ENCODE results near the gene TICAM1. TPM values are rescaled to one million over a fixed set of nuclear protein-coding genes. Genes with fewer than 3 reads are reported as not detected.

The TICAM1 gene
- total and polyA plus RNA-seq, 2 of the 13 experiments (the other 11 are each of a cell fraction or from before 2014, with no cell fraction given) = 0.33 to 0.95 TPM

DNA sequence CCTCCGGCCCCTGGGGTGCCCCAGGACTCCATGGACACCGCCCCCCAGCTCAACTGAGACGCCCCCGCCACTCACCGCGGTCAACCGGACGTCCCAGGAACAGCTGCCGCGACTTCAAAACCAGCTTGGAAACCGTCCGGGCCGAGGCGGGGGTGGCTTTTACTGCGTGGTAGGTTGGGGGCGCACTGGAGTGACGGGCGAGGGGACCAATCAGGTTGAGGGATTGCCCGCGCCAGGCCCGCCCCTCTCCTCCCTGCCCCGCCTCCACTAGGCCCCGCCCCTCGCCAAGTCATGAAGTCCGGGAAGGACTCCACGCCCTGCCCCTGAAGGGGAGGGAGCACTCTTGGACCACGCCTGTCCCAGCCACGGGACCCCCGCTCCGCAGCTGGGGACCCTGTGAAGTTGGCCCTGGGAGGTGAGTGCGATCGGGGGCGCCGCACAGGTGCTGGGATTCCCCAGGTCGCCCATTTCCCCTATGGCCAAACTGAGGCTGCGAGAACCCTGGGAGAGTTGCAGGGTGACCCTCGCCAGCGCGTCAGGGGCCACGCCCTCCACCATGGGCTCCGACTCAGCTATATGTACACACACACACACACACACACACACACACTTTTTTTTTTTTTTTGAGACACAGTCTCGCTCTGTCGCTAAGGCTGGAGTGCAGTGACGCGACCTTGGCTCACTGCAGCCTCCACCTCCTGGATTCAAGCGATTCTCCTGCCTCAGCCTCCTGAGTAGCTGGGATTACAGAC is 36.2 kb upstream of the TICAM1 start, which contains the start of gene PLIN3 (continued):
- TF ChIP-seq, protein P1, sequence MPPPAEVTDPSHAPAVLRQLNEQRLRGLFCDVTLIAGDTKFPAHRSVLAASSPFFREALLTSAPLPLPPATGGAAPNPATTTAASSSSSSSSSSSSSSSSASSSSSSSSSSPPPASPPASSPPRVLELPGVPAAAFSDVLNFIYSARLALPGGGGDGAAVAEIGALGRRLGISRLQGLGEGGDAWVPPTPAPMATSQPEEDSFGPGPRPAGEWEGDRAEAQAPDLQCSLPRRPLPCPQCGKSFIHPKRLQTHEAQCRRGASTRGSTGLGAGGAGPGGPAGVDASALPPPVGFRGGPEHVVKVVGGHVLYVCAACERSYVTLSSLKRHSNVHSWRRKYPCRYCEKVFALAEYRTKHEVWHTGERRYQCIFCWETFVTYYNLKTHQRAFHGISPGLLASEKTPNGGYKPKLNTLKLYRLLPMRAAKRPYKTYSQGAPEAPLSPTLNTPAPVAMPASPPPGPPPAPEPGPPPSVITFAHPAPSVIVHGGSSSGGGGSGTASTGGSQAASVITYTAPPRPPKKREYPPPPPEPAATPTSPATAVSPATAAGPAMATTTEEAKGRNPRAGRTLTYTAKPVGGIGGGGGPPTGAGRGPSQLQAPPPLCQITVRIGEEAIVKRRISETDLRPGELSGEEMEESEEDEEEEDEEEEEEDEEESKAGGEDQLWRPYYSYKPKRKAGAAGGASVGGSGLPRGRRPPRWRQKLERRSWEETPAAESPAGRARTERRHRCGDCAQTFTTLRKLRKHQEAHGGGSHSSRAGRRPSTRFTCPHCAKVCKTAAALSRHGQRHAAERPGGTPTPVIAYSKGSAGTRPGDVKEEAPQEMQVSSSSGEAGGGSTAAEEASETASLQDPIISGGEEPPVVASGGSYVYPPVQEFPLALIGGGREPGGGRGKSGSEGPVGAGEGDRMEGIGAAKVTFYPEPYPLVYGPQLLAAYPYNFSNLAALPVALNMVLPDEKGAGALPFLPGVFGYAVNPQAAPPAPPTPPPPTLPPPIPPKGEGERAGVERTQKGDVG (CRISPR knock-in tag; IDR thresholded peaks at IDR 0.05; ENCODE audit: borderline replicate concordance) = no peak
- TF ChIP-seq, protein P2, sequence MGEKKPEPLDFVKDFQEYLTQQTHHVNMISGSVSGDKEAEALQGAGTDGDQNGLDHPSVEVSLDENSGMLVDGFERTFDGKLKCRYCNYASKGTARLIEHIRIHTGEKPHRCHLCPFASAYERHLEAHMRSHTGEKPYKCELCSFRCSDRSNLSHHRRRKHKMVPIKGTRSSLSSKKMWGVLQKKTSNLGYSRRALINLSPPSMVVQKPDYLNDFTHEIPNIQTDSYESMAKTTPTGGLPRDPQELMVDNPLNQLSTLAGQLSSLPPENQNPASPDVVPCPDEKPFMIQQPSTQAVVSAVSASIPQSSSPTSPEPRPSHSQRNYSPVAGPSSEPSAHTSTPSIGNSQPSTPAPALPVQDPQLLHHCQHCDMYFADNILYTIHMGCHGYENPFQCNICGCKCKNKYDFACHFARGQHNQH (CRISPR knock-in tag; IDR thresholded peaks at IDR 0.05) = peak; percentile 57; the same call in 1 of the 2 replicates
- TF ChIP-seq SMARCC2 (IDR thresholded peaks at IDR 0.05) (no peak), ZNF720 (CRISPR knock-in tag; IDR thresholded peaks at IDR 0.05) (no peak), NFE2L2 (IDR thresholded peaks at IDR 0.05; ENCODE audit: low read length) (no peak), MAFG (CRISPR knock-in tag; IDR thresholded peaks at IDR 0.05) (no peak), EP300 (IDR thresholded peaks at IDR 0.05; ENCODE audit: low read depth in 2 of 2, low read length in 2 of 2) (no peak; a peak in 1 of 4 replicates), EP300 (CRISPR knock-in tag; IDR thresholded peaks at IDR 0.05; ENCODE audit: borderline replicate concordance) (no peak; the same call in 1 of the 2 replicates), ZNF12 (CRISPR knock-in tag; IDR thresholded peaks at IDR 0.05) (no peak), ZNF598 (CRISPR knock-in tag; IDR thresholded peaks at IDR 0.05; ENCODE audit: borderline replicate concordance) (0 out of 2 replicates have a peak, but pooled peaks have one; percentile 49), ZC3H4 (CRISPR knock-in tag; IDR thresholded peaks at IDR 0.05; ENCODE audit: borderline replicate concordance) (no peak), ZNF460 (CRISPR knock-in tag; IDR thresholded peaks at IDR 0.05; ENCODE audit: borderline replicate concordance) (no peak; the same call in 1 of the 2 replicates), NKX3-1 (CRISPR knock-in tag; IDR thresholded peaks at IDR 0.05) (no peak), ZNF337 (CRISPR knock-in tag; IDR thresholded peaks at IDR 0.05; ENCODE audit: borderline replicate concordance, low read depth) (0 out of 2 replicates have a peak, but pooled peaks have one; percentile 22), ZNF24 (IDR thresholded peaks at IDR 0.05) (no peak), HDAC6 (IDR thresholded peaks at IDR 0.05; ENCODE audit: low read depth, low read length) (no peak)
- TF ChIP-seq, protein P3, sequence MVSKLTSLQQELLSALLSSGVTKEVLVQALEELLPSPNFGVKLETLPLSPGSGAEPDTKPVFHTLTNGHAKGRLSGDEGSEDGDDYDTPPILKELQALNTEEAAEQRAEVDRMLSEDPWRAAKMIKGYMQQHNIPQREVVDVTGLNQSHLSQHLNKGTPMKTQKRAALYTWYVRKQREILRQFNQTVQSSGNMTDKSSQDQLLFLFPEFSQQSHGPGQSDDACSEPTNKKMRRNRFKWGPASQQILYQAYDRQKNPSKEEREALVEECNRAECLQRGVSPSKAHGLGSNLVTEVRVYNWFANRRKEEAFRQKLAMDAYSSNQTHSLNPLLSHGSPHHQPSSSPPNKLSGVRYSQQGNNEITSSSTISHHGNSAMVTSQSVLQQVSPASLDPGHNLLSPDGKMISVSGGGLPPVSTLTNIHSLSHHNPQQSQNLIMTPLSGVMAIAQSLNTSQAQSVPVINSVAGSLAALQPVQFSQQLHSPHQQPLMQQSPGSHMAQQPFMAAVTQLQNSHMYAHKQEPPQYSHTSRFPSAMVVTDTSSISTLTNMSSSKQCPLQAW (CRISPR knock-in tag; IDR thresholded peaks at IDR 0.05) = no peak; the same call in 1 of the 2 replicates
- TF ChIP-seq, protein P4, sequence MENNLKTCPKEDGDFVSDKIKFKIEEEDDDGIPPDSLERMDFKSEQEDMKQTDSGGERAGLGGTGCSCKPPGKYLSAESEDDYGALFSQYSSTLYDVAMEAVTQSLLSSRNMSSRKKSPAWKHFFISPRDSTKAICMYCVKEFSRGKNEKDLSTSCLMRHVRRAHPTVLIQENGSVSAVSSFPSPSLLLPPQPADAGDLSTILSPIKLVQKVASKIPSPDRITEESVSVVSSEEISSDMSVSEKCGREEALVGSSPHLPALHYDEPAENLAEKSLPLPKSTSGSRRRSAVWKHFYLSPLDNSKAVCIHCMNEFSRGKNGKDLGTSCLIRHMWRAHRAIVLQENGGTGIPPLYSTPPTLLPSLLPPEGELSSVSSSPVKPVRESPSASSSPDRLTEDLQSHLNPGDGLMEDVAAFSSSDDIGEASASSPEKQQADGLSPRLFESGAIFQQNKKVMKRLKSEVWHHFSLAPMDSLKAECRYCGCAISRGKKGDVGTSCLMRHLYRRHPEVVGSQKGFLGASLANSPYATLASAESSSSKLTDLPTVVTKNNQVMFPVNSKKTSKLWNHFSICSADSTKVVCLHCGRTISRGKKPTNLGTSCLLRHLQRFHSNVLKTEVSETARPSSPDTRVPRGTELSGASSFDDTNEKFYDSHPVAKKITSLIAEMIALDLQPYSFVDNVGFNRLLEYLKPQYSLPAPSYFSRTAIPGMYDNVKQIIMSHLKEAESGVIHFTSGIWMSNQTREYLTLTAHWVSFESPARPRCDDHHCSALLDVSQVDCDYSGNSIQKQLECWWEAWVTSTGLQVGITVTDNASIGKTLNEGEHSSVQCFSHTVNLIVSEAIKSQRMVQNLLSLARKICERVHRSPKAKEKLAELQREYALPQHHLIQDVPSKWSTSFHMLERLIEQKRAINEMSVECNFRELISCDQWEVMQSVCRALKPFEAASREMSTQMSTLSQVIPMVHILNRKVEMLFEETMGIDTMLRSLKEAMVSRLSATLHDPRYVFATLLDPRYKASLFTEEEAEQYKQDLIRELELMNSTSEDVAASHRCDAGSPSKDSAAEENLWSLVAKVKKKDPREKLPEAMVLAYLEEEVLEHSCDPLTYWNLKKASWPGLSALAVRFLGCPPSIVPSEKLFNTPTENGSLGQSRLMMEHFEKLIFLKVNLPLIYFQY (CRISPR knock-in tag; IDR thresholded peaks at IDR 0.05; ENCODE audit: borderline replicate concordance) = no peak
- TF ChIP-seq, protein P5, sequence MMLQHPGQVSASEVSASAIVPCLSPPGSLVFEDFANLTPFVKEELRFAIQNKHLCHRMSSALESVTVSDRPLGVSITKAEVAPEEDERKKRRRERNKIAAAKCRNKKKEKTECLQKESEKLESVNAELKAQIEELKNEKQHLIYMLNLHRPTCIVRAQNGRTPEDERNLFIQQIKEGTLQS (CRISPR knock-in tag; IDR thresholded peaks at IDR 0.05) = no peak

All from HepG2 (cell line).